Effector memory CD8-positive, alpha-beta T cell (primary cell): ENCODE results near the gene THBS2.
"Not testable (repeated sequence)": the region's sequence is repeated elsewhere in the genome, so short reads cannot be mapped to it uniquely, and the experiment has no call there.

ENCODE experiments used
- ATAC-seq: fragments of 150-1000 bp; cut with Tn5 transposase; replicated peaks from 2 replicates; pipeline ENCODE4 v1.10.0; 2021; ENCODE audit warnings: mild to moderate bottlenecking, moderate library complexity
- DNase-seq, 3 experiments: peaks; one replicate each; pipeline ENCODE4 v3.0.0; 2021
- H3K27ac Mint-ChIP-seq, 2 donors: one replicate each; pipeline ENCODE4 v1.8.0; 2022; ENCODE audit warnings: mild to moderate bottlenecking in 2 of 2, mixed read lengths in 2 of 2, moderate library complexity in 2 of 2
- H3K27me3 Mint-ChIP-seq, 2 donors: one replicate each; pipeline ENCODE4 v1.8.0; 2022; ENCODE audit warnings: mixed read lengths in 2 of 2
- H3K36me3 Mint-ChIP-seq: one replicate; pipeline ENCODE4 v1.8.0; 2022; ENCODE audit warnings: mild to moderate bottlenecking, moderate library complexity, mixed read lengths; ENCODE audit not compliant: insufficient read depth
- H3K4me1 Mint-ChIP-seq, 2 donors: one replicate each; pipeline ENCODE4 v1.8.0; 2022; ENCODE audit warnings: low read depth in 2 of 2, mixed read lengths in 2 of 2
- H3K4me3 Mint-ChIP-seq, 2 donors: one replicate each; pipeline ENCODE4 v1.8.0; 2022; ENCODE audit warnings: mild to moderate bottlenecking in 2 of 2, mixed read lengths in 2 of 2, moderate library complexity in 2 of 2
- H3K9me3 Mint-ChIP-seq, 2 donors: one replicate each; pipeline ENCODE4 v1.8.0; 2022; ENCODE audit warnings: mixed read lengths in 2 of 2

THBS2 gene

DNA sequence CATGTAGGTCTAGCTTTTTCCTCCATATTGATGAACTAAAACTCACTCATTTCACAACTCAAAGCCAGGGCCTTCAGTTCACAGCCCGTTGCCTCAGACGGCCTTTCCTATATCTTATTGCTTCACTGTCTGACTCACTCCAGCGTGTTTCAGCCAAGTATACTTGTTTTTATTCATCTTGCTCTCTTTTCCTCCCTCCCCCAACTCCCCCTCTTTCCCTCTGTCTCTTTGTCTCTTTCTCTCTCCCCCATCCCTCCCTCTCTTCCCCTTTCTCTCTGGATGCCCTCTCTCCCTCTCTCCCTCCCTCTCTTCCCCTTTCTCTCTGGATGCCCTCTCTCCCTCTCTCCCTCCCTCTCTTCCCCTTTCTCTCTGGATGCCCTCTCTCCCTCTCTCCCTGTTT is 38.9 kb downstream of the THBS2 start:
- not testable (repeated sequence) for H3K4me3 Mint-ChIP-seq, DNase-seq, H3K4me1 Mint-ChIP-seq, ATAC-seq, H3K36me3 Mint-ChIP-seq, H3K27me3 Mint-ChIP-seq
- Mint-ChIP-seq H3K27ac (peak overlapping the region; percentile 57 to 76), H3K9me3 (peaks cover 7 to 12% of the 10 kb centered on the region in 2 donors)

GRCh38 chr6:169213814-169214520 is 39.7 kb downstream of the THBS2 start:
- Mint-ChIP-seq H3K4me1 (peaks cover 2 to 9% of the 10 kb centered on the region in 2 donors), H3K9me3 (peaks cover 7 to 9% of the 10 kb centered on the region in 2 donors), H3K4me3 (no peak overlapping the region), H3K27me3 (no peaks in the 10 kb centered on the region), H3K36me3 (peaks cover 3% of the 10 kb centered on the region), H3K27ac (peak overlapping the region in 1 of 2 donors; percentile 57)
- ATAC-seq: no peak
- peak in 1 of 3 experiments; percentile 2 for DNase-seq

GRCh38 chr6:169212897-169213813 is 40.5 kb downstream of the THBS2 start:
- peaks cover 3% of the 10 kb centered on the region for H3K36me3 Mint-ChIP-seq
- DNase-seq (peak; percentile 87 to 90 (median 89)), ATAC-seq (peak; percentile 97)
- peaks cover 2 to 9% of the 10 kb centered on the region in 2 donors for H3K4me1 Mint-ChIP-seq
- peaks cover 2 to 6% of the 10 kb centered on the region in 2 donors for H3K9me3 Mint-ChIP-seq
- H3K27me3 Mint-ChIP-seq: no peaks in the 10 kb centered on the region
- peak overlapping the region; percentile 83 to 84 for H3K27ac Mint-ChIP-seq
- H3K4me3 Mint-ChIP-seq: peak overlapping the region; percentile 70 to 71

DNA sequence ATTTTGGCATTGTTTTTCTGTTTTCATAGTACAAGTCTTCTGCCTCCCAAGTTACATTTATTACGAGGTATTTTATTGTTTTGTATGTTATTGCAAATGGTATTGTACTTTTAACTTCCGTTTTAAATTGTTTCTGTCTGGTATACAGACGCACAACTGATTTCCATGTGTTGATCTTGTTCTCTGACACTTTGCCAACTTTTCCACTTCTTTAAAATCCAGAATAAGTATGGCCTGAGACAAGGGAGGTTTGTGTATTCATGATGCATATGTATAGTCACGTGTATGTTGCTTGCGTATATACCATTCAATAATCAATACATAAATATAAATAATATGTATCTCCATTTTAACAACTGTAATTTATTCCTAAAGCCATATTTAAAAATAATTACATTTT is 41.2 kb downstream of the THBS2 start:
- Mint-ChIP-seq H3K27ac (peak overlapping the region in 1 of 2 donors; percentile 84), H3K4me3 (peak overlapping the region in 1 of 2 donors; percentile 70), H3K4me1 (peaks cover 4 to 9% of the 10 kb centered on the region in 2 donors), H3K9me3 (peaks cover 2 to 12% of the 10 kb centered on the region in 2 donors), H3K27me3 (no peaks in the 10 kb centered on the region), H3K36me3 (peaks cover 3% of the 10 kb centered on the region)
- DNase-seq (no peak), ATAC-seq (no peak)

GRCh38 chr6:169211881-169212280 is 41.8 kb downstream of the THBS2 start:
- peaks cover 4 to 10% of the 10 kb centered on the region in 2 donors for H3K4me1 Mint-ChIP-seq
- H3K9me3 Mint-ChIP-seq: peaks cover 2 to 13% of the 10 kb centered on the region in 2 donors
- ATAC-seq: no peak
- peak overlapping the region in 1 of 2 donors; percentile 25 for H3K4me3 Mint-ChIP-seq
- H3K36me3 Mint-ChIP-seq: peaks cover 3% of the 10 kb centered on the region
- H3K27me3 Mint-ChIP-seq: no peaks in the 10 kb centered on the region
- H3K27ac Mint-ChIP-seq: peak overlapping the region in 1 of 2 donors; percentile 84
- DNase-seq: no peak

GRCh38 chr6:169210611-169211010 is 43.0 kb downstream of the THBS2 start:
- no peak for DNase-seq
- peaks cover 2 to 13% of the 10 kb centered on the region in 2 donors for H3K9me3 Mint-ChIP-seq
- no peaks in the 10 kb centered on the region for H3K27me3 Mint-ChIP-seq
- no peak for ATAC-seq
- H3K27ac Mint-ChIP-seq: no peak overlapping the region
- H3K4me1 Mint-ChIP-seq: peaks cover 4 to 10% of the 10 kb centered on the region in 2 donors
- H3K4me3 Mint-ChIP-seq: no peak overlapping the region
- peaks cover 3% of the 10 kb centered on the region for H3K36me3 Mint-ChIP-seq

DNA sequence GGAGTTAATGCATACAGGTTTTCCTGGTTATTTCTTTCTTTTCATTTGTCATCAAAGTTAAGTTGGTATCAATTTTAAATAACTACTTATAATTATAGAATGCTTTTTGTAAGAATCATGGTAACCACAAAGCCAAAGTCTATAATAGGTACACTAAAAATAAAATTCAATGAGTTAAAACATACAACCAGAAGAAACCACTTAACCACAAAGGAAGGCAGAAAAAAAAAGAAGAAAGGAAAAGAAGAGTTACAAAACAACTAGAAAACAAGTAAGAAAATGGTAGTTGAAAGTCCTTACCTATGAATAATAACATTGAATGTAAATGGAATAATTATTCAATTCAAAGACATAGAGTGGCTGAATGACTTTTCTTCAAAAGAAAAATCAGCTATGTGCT is 45.6 kb downstream of the THBS2 start:
- ATAC-seq (no peak), DNase-seq (no peak)
- Mint-ChIP-seq H3K36me3 (peaks cover under 1% of the 10 kb centered on the region), H3K27me3 (no peaks in the 10 kb centered on the region), H3K4me3 (no peak overlapping the region), H3K27ac (no peak overlapping the region), H3K9me3 (peaks cover 2 to 13% of the 10 kb centered on the region in 2 donors), H3K4me1 (peaks cover 3 to 10% of the 10 kb centered on the region in 2 donors)

DNA sequence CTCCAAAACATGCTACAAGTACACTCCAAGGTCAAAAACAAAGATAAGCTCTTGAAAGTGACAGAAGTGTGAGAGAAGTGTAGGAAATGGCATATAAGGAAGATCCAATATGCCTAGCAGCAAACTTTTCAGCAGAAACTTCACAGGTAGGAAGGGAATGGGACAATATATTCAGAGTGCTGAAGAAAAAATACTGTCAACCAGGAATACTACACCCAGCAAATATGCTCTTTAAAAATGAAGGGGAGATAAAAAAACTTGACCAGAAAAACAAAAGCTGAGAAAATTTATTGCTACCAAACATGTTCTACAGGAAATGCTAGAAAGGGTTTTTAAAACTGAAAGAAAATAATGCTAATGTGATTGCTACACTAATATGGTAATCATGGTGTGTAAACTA is 46.2 kb downstream of the THBS2 start:
- DNase-seq: no peak
- ATAC-seq: no peak
- Mint-ChIP-seq H3K36me3 (no peaks in the 10 kb centered on the region), H3K27ac (no peak overlapping the region), H3K27me3 (no peaks in the 10 kb centered on the region), H3K4me1 (peaks cover 3 to 10% of the 10 kb centered on the region in 2 donors), H3K4me3 (no peak overlapping the region), H3K9me3 (peaks cover 2 to 13% of the 10 kb centered on the region in 2 donors)

DNA sequence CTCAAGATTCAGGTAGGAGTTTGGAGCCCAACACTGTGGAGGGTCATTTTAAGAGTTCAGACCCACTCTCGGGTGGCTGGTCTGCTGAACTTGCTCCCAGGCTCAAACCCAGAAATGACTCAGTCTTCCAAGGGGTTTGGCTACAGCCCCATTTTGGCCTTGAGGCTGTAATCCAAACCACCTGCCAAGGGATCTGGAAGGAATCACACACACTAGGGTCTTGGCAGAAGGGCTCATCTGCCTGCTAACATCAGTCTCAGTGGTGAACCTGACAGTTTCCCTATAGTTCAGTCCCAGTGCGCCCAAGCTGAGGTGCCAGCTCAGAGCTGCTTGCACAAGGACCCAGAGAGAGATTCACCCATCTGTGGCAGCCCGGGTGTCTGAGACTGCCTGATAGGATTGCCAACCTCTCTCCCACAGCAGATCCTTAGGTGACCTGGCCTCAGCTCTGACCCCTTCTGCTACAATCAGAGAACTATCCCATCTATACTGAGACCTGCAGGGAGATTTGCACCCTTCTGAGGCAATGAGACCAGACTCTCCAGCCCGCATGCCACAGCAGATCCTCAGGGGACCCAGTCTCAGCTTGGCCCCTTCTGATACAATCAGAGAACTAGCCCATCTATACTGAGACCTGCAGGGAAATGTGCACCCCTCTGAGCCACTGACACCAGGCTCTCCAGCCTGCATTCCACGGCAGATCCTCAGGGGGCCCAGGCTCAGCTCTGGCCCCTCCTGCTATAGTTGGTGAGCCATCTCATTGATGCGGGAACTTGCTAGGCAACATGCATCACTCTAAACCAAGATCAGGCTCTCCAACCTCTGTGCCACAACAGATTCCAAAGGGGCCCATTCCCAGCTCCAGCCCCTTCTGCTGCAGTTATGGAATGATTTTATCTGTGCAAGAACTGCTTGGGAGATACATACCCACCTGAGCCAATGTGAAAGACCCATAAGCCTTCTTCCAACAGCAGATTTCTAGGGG is 48.2 kb downstream of the THBS2 start:
- no peak overlapping the region for H3K4me3 Mint-ChIP-seq

DNA sequence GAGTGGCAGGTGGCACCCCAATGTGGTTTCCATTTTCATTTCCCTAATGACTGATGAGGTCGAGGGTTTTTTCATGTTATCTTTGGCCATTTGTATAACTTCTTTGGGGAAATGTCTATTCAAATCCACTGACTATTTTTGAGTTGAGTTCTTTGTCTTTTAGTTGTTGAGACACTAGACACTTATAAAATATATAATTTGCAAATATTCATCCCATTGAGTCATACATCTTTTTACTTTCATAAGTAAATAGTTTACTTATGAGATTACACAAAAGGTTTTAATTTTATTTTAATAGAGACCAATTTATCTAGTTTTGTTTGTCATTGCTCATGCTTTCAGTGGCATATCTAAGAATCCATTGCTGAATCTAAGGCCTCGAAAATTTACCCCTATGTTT is 49.5 kb downstream of the THBS2 start:
- H3K36me3 Mint-ChIP-seq: no peaks in the 10 kb centered on the region
- DNase-seq (no peak), ATAC-seq (no peak)
- peaks cover 7 to 17% of the 10 kb centered on the region in 2 donors for H3K27me3 Mint-ChIP-seq
- H3K4me3 Mint-ChIP-seq: no peak overlapping the region
- H3K4me1 Mint-ChIP-seq: peaks cover 3 to 4% of the 10 kb centered on the region in 2 donors
- peaks cover 0 to 13% of the 10 kb centered on the region in 2 donors for H3K9me3 Mint-ChIP-seq
- H3K27ac Mint-ChIP-seq: no peak overlapping the region

More for the DNA sequence above, 48.2 kb downstream of the THBS2 start:
- Mint-ChIP-seq H3K9me3 (peaks cover 0 to 13% of the 10 kb centered on the region in 2 donors), H3K27me3 (peaks cover 0 to 5% of the 10 kb centered on the region in 2 donors), H3K4me1 (peaks cover 3 to 4% of the 10 kb centered on the region in 2 donors), H3K27ac (no peak overlapping the region), H3K36me3 (no peaks in the 10 kb centered on the region)
- DNase-seq (no peak), ATAC-seq (no peak)

DNA sequence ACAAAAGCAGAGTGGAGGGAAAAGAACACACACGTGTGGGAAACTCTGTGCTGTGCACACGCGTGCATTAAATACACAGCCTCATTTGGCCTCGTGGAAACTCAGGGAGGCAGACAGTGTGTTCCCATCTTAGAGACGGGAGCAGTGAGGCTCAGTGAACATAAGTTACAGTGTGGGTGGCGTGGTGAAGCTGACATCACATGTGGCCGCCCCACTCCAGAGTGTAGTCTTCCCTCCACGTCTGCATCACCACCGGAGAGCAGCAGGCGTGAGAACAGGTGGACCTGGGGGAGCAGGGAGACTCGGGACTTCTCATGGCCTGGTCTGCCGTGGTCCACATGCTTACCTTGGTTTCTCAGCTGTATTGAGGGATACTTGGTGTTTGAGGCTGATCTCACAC is 51.7 kb downstream of the THBS2 start:
- no peak overlapping the region for H3K4me3 Mint-ChIP-seq

GRCh38 chr6:169200893-169201514 is 52.6 kb downstream of the THBS2 start:
- Mint-ChIP-seq H3K9me3 (no peaks in the 10 kb centered on the region), H3K4me3 (no peak overlapping the region), H3K4me1 (no peaks in the 10 kb centered on the region), H3K27me3 (peaks cover 7 to 17% of the 10 kb centered on the region in 2 donors), H3K27ac (no peak overlapping the region), H3K36me3 (no peaks in the 10 kb centered on the region)
- DNase-seq (no peak), ATAC-seq (no peak)

More for the DNA sequence above, 51.7 kb downstream of the THBS2 start:
- H3K9me3 Mint-ChIP-seq: no peaks in the 10 kb centered on the region
- no peaks in the 10 kb centered on the region for H3K4me1 Mint-ChIP-seq
- peaks cover 7 to 17% of the 10 kb centered on the region in 2 donors for H3K27me3 Mint-ChIP-seq
- no peak overlapping the region for H3K27ac Mint-ChIP-seq
- no peak for ATAC-seq
- H3K36me3 Mint-ChIP-seq: no peaks in the 10 kb centered on the region
- DNase-seq: no peak
